ENCODE measurements around the gene SETBP1. TPM values are rescaled to one million over a fixed set of nuclear protein-coding genes. Genes with fewer than 3 reads are reported as not detected.
A peak's percentile ranks its signal among the peaks of the same experiment; 100 is the strongest.

The SETBP1 gene
- total RNA-seq, 1 donor from 2014 or later = 72.8 TPM

GRCh38 chr18:45055811-45056210, 375.1 kb downstream of the SETBP1 start:
- H3K4me1 Mint-ChIP-seq = no peaks in the 10 kb centered on the region
- no peak overlapping the region for H3K4me3 Mint-ChIP-seq
- POLR2A ChIA-PET = no interaction called here
- no peak overlapping the region for H3K27ac Mint-ChIP-seq
- DNase-seq (no peak), ATAC-seq (ENCODE audit: low read depth) (no peak)
- CTCF ChIA-PET = no interaction called here
- no peak for TF ChIP-seq CTCF (IDR thresholded peaks at IDR 0.05)
- intact Hi-C loops (cut with micrococcal nuclease) = no loop called here
- no peaks in the 10 kb centered on the region for H3K27me3 Mint-ChIP-seq
- peaks cover 58% of the 10 kb centered on the region for H3K36me3 Mint-ChIP-seq (ENCODE audit: low read depth)
- H3K9me3 Mint-ChIP-seq = no peaks in the 10 kb centered on the region

DNA sequence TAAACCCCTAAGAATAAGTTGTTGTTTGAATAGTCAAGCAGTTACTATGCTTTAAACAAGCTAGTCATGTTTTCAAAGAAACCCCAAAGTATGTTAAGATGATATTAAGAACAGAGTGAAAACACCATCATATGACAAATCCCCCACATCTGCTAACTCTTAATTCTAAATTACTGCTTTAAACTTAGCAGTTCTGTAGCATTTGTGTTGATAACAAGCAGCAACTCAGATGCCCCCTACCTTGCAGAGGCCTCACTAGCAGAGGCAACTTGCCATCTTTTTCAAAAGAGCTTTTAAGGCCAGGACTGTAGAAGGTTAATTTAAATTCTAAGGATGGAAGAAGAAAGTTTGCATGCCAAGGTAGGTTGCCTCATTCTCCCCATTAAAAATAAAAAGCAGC, 376.2 kb downstream of the SETBP1 start:
- intact Hi-C loops (cut with micrococcal nuclease) = no loop called here
- peaks cover 60% of the 10 kb centered on the region for H3K36me3 Mint-ChIP-seq (ENCODE audit: low read depth)
- H3K4me3 Mint-ChIP-seq = no peak overlapping the region
- ATAC-seq (ENCODE audit: low read depth) (no peak), DNase-seq (no peak)
- no peaks in the 10 kb centered on the region for H3K4me1 Mint-ChIP-seq
- no peak for TF ChIP-seq CTCF (IDR thresholded peaks at IDR 0.05)
- CTCF ChIA-PET = no interaction called here
- POLR2A ChIA-PET = no interaction called here
- peak overlapping the region; percentile 9 for H3K27ac Mint-ChIP-seq
- no peaks in the 10 kb centered on the region for H3K9me3 Mint-ChIP-seq
- no peaks in the 10 kb centered on the region for H3K27me3 Mint-ChIP-seq

- ATAC-seq (ENCODE audit: low read depth) (no peak), DNase-seq (no peak)
- ChIA-PET POLR2A (no interaction called here), CTCF (no interaction called here)
- intact Hi-C loops (cut with micrococcal nuclease) = no loop called here
- Mint-ChIP-seq H3K4me3 (no peak overlapping the region), H3K36me3 (ENCODE audit: low read depth) (peaks cover 66% of the 10 kb centered on the region), H3K27ac (peak overlapping the region; percentile 57), H3K4me1 (no peaks in the 10 kb centered on the region), H3K27me3 (no peaks in the 10 kb centered on the region), H3K9me3 (peaks cover 2% of the 10 kb centered on the region)
- TF ChIP-seq CTCF (IDR thresholded peaks at IDR 0.05) = no peak
Measured at GRCh38 chr18:45057955-45058600, 377.4 kb downstream of the SETBP1 start.

DNA sequence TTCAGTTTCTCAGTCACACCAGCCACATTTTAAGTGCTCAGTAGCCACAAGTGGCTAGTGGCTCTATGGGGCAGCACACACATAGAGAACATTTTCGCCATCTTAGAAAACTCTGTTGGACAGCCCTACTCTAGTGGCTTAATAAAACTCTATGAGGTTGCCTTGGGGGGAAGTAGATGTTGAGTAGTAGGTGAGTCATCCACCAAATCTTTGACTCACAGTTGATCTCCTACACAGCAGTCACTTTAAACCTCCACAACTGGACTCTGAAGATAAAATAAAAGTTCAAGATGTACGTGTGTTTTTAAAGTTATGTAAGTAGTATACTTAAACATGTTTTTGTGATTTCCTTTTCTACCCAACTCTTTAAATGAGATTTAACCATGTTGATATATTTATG, 379.0 kb downstream of the SETBP1 start:
- ChIA-PET POLR2A (interaction anchor here (0.6 kb wide), 1 partner anchor 548 kb away, joined by 3 read pairs; no protein-coding TSS in a partner anchor), CTCF (no interaction called here)
- no peak overlapping the region for H3K4me3 Mint-ChIP-seq
- intact Hi-C loops (cut with micrococcal nuclease) = no loop called here
- H3K9me3 Mint-ChIP-seq = peaks cover 2% of the 10 kb centered on the region
- H3K4me1 Mint-ChIP-seq = peaks cover 3% of the 10 kb centered on the region
- peaks cover 72% of the 10 kb centered on the region for H3K36me3 Mint-ChIP-seq (ENCODE audit: low read depth)
- no peak for TF ChIP-seq CTCF (IDR thresholded peaks at IDR 0.05)
- DNase-seq = no peak
- peak overlapping the region; percentile 10 for H3K27ac Mint-ChIP-seq
- ATAC-seq (ENCODE audit: low read depth) = peak; percentile 61
- H3K27me3 Mint-ChIP-seq = no peaks in the 10 kb centered on the region

- H3K27ac Mint-ChIP-seq = no peak overlapping the region
Measured at GRCh38 chr18:45060102-45060501, 379.4 kb downstream of the SETBP1 start.

More at GRCh38 chr18:45060102-45060501, 379.4 kb downstream of the SETBP1 start:
- POLR2A ChIA-PET = interaction anchor here (0.6 kb wide), 1 partner anchor 549 kb away, joined by 3 read pairs; no protein-coding TSS in a partner anchor
- H3K36me3 Mint-ChIP-seq (ENCODE audit: low read depth) = peaks cover 75% of the 10 kb centered on the region
- DNase-seq (no peak), ATAC-seq (ENCODE audit: low read depth) (no peak)
- TF ChIP-seq CTCF (IDR thresholded peaks at IDR 0.05) = no peak
- peaks cover 5% of the 10 kb centered on the region for H3K4me1 Mint-ChIP-seq
- H3K4me3 Mint-ChIP-seq = no peak overlapping the region
- CTCF ChIA-PET = no interaction called here
- H3K9me3 Mint-ChIP-seq = peaks cover 2% of the 10 kb centered on the region
- intact Hi-C loops (cut with micrococcal nuclease) = no loop called here
- no peaks in the 10 kb centered on the region for H3K27me3 Mint-ChIP-seq
